Measurements from ENCODE around the gene KCTD2.
A peak's percentile ranks its signal among the peaks of the same experiment; 100 is the strongest.

KCTD2 gene, protein sequence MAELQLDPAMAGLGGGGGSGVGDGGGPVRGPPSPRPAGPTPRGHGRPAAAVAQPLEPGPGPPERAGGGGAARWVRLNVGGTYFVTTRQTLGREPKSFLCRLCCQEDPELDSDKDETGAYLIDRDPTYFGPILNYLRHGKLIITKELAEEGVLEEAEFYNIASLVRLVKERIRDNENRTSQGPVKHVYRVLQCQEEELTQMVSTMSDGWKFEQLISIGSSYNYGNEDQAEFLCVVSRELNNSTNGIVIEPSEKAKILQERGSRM

DNA sequence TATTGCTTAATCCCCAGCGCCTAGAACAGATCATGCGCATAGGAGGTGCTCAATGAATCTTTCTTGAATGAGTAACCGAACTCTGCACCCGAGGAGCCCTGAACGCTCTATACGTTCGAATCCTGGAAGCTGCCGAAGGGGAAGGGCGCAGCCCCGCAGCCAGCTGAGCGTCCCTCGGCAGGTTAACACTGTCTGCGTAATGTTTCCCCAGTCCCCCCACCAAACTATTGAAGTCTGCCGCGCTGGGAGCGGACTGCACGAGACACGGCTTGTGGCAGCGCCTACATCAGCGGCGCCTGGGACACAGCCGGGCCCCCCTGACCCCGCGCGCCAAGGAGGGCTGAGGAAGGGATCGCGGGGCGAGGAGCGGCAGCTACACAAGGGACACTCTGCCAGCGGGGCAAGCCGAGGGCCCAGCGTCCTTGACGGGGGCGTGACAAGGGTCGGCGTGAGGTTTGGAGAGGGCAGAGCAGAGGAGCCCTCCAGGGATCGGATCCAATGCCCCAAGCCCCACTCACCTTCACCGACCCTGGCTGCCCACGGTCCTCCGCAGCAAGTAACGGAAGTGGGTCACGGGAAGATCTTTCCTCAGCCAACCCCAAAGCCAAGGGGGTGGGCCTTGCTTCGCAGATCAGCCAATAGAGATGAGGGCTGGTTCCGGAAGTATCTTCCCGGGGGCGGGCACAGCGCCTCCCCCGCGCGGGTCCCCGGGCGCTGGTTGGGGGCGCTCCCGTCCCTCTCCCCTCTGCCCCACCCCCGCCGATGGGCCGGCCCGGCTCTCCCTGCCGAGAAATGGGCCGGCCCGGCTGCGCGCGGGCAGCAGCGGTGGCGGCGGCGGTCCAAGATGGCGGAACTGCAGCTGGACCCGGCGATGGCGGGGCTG is at the start of gene KCTD2, which contains the start of gene ATP5PD:
TSS of gene KCTD2 (plus strand) at position 819 of the 883 bp plus-strand sequence. CDS start at position 845, 26 bp downstream.
TSS of gene ATP5PD (minus strand) at position 563 of the 883 bp plus-strand sequence. CDS start 4,319 bp downstream, outside the sequence.
- peak; percentile 90 for DNase-seq (ENCODE audit: low read depth)
- peak within 1 kb of the TSS; percentile 95 for H3K4me3 ChIP-seq (ENCODE audit: low read depth, low read length)
- TF ChIP-seq, protein P1, sequence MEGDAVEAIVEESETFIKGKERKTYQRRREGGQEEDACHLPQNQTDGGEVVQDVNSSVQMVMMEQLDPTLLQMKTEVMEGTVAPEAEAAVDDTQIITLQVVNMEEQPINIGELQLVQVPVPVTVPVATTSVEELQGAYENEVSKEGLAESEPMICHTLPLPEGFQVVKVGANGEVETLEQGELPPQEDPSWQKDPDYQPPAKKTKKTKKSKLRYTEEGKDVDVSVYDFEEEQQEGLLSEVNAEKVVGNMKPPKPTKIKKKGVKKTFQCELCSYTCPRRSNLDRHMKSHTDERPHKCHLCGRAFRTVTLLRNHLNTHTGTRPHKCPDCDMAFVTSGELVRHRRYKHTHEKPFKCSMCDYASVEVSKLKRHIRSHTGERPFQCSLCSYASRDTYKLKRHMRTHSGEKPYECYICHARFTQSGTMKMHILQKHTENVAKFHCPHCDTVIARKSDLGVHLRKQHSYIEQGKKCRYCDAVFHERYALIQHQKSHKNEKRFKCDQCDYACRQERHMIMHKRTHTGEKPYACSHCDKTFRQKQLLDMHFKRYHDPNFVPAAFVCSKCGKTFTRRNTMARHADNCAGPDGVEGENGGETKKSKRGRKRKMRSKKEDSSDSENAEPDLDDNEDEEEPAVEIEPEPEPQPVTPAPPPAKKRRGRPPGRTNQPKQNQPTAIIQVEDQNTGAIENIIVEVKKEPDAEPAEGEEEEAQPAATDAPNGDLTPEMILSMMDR (IDR thresholded peaks at IDR 0.05; ENCODE audit: control insufficient read depth, extremely low read depth, insufficient read depth), result no peak

DNA sequence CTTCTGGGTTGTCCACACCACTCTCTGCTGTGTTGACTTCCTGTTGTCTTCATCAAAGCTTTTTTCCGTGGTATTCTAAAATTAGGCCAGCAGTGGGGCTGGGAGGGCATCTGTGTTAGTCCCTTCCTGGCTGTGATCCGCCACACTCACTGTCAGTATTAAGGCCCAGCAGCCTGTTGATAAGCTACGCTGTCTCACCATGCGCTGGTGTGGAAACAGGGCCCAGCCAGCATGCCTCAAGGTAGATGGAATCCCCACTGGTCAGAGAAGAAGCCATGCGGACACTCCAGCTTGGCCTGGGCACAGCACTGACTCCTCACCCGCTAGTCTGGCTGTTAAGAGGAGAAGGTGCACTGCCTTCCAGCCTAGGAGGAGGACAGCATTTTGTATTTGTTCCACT is 48.2 kb upstream of the KCTD2 start:
- TF ChIP-seq, protein P1 (IDR thresholded peaks at IDR 0.05; ENCODE audit: control insufficient read depth, extremely low read depth, insufficient read depth), result no peak
- no peak overlapping the region for H3K4me3 ChIP-seq (ENCODE audit: low read depth, low read length)
- no peak for DNase-seq (ENCODE audit: low read depth)

DNA sequence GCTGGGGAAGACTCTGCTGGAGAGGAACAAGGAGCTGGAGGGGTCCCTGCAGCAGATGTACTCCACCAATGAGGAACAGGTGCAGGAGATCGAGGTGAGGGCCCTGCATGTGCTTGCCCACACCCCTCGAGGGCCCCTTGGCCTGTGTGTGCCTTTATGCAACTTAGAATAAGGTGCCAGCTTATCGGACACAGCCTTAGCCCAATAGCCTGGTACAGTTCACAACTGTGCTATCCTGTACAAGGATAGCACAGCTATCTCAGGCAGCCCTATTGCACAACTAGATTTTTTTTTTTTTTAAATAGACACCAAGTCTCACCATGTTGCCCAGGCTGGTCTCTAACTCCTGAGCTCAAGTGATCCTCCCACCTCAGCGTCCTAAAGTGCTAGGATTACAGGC is 47.5 kb upstream of the KCTD2 start:
- H3K4me3 ChIP-seq (ENCODE audit: low read depth, low read length), result no peak overlapping the region
- TF ChIP-seq, protein P1 (IDR thresholded peaks at IDR 0.05; ENCODE audit: control insufficient read depth, extremely low read depth, insufficient read depth), result no peak
- DNase-seq (ENCODE audit: low read depth), result no peak

DNA sequence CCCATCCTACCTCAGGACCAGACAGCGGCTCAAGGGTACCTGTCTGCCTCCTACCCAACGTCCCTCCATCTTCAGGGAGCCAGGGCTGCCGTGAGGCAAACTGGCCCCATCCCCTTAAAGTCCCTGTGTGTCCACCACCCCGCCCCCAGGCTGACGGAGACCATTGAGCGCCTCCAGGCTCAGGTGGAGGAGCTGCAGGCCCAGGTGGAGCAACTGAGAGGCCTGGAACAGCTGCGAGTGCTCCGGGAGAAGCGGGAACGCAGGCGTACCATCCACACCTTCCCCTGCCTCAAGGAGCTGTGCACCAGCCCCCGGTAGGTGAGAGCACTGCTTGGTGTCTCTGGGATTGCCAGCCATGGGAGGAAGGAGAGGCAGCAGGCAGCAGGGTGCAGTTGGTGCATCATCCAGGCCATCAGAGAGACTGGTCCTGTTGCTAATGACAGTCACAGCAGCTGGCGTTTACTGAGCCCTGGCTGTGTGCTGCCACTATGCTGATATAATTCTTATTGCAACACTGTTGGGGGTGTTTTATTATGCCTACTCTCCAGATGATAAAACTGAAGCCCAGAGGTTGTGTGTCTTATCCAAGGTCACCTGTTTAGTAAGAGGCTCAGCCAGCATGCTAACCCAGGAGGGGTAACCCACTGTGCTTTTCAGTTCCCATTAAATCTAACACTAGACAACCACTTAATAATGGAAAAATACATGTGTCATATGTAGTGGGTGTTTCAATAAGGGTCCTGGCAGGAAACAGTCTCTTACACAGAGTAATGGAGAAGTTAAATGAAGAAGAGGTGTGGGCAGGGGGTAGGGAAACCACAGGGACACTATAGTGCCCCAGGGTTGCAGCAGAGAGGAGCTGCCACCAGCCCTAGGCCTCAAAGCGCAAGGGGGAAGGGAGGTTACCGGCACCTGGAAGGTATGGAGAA is 44.8 kb upstream of the KCTD2 start:
- no peak overlapping the region for H3K4me3 ChIP-seq (ENCODE audit: low read depth, low read length)
- TF ChIP-seq, protein P1 (IDR thresholded peaks at IDR 0.05; ENCODE audit: control insufficient read depth, extremely low read depth, insufficient read depth), result no peak
- DNase-seq (ENCODE audit: low read depth), result no peak

DNA sequence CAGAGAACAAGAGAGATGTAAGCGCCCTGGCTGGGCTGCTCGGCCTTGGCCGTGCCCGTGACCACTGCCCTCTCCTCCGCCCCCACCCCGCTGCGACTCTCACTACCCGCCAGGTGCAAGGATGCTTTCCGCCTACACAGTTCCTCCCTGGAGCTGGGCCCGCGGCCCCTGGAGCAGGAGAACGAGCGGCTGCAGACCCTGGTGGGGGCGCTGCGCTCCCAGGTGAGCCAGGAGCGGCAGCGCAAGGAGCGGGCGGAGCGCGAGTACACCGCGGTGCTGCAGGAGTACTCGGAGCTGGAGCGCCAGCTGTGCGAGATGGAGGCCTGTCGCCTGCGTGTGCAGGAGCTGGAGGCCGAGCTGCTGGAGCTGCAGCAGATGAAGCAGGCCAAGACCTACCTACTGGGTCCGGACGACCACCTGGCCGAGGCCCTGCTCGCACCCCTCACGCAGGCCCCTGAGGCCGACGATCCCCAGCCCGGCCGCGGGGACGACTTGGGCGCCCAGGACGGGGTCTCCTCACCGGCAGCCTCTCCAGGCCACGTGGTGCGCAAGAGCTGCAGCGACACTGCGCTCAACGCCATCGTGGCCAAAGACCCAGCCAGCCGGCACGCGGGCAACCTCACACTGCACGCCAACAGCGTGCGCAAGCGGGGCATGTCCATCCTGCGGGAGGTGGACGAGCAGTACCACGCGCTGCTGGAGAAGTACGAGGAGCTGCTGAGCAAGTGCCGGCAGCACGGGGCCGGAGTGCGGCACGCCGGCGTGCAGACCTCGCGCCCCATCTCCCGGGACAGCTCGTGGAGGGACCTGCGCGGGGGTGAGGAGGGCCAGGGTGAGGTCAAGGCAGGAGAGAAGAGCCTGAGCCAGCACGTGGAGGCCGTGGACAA is 43.7 kb upstream of the KCTD2 start:
- H3K4me3 ChIP-seq (ENCODE audit: low read depth, low read length), result no peak overlapping the region
- no peak for DNase-seq (ENCODE audit: low read depth)
- TF ChIP-seq, protein P1 (IDR thresholded peaks at IDR 0.05; ENCODE audit: control insufficient read depth, extremely low read depth, insufficient read depth), result no peak
